Measurements from ENCODE around the gene MORN1.

DNA sequence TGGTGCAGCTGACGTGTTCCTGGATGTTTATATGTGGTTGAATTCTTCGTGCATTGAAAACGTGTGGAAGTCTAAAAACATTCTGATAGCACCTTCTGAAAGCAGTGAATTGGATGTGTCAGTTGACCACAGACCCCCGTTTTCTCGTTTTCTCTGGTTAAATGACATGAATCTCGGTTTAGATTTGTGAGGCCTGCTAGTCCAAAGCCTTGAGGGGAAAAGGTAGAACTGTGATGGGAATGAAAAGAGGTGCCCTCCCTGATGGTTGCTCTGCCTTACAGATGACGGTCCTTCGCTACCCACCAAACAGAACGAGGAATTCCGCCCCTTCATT is 9.2 kb upstream of the MORN1 start:
- TF ChIP-seq CREB1 (CRISPR knock-in tag; IDR thresholded peaks at IDR 0.05; ENCODE audit: low read depth), result no peak
- TF ChIP-seq, protein P1, sequence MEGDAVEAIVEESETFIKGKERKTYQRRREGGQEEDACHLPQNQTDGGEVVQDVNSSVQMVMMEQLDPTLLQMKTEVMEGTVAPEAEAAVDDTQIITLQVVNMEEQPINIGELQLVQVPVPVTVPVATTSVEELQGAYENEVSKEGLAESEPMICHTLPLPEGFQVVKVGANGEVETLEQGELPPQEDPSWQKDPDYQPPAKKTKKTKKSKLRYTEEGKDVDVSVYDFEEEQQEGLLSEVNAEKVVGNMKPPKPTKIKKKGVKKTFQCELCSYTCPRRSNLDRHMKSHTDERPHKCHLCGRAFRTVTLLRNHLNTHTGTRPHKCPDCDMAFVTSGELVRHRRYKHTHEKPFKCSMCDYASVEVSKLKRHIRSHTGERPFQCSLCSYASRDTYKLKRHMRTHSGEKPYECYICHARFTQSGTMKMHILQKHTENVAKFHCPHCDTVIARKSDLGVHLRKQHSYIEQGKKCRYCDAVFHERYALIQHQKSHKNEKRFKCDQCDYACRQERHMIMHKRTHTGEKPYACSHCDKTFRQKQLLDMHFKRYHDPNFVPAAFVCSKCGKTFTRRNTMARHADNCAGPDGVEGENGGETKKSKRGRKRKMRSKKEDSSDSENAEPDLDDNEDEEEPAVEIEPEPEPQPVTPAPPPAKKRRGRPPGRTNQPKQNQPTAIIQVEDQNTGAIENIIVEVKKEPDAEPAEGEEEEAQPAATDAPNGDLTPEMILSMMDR (conservative IDR thresholded peaks at IDR 0.05; ENCODE audit: low read depth in 2 of 2), result no peak

All from GM23338 (cell line).